Right atrium auricular region (tissue), 2 donors: ENCODE data around the gene MRFAP1. TPM values are rescaled to one million over a fixed set of nuclear protein-coding genes. Genes with fewer than 3 reads are reported as not detected.
"Not testable (repeated sequence)": the region's sequence is repeated elsewhere in the genome, so short reads cannot be mapped to it uniquely, and the experiment has no call there.

Source experiments
- DNase-seq: peaks from one replicate; pipeline ENCODE4 v3.0.0-alpha.2; 2019; ENCODE audit warnings: low spot score
- H3K27ac ChIP-seq, 2 donors: fragments of 200-600 bp; sonication (generic); 1 replicate in 1 of 2; 2 replicates in 1 of 2; pipeline ENCODE4 v1.5.1; 2016 to 2019
- H3K27me3 ChIP-seq, 2 donors: fragments of 200-600 bp; sonication (generic); one replicate each; pipeline versions ENCODE4 v1.5.1 to v1.6.0; 2017 to 2019
- H3K36me3 ChIP-seq: fragments of 200-600 bp; sonication (generic); one replicate; pipeline ENCODE4 v1.5.1; 2016
- H3K4me1 ChIP-seq, 2 donors: fragments of 200-600 bp; sonication (generic); one replicate each; pipeline versions ENCODE4 v1.5.1 to v1.6.0; 2017 to 2019
- H3K4me3 ChIP-seq, 2 donors: fragments of 200-600 bp; sonication (generic); 1 replicate in 1 of 2; 2 replicates in 1 of 2; pipeline ENCODE4 v1.5.1; 2017 to 2019; ENCODE audit warnings: mild to moderate bottlenecking in 1 of 2, moderate library complexity in 1 of 2
- H3K9me3 ChIP-seq, 2 donors: fragments of 200-600 bp; sonication (generic); one replicate each; pipeline ENCODE4 v1.5.1; 2019
- total RNA-seq, 2 donors: library from RNA; depleted of rRNA; stranded (reverse); fragments of >200 nt; gene quantifications; one replicate each; pipeline ENCODE4 v1.1.0, GENCODE V29; 2016
- TF ChIP-seq, protein P1 (sequence below), 2 donors: fragments of 200-600 bp; sonication (generic); IDR thresholded peaks; one replicate each; pipeline ENCODE4 v1.5.1; 2019; ENCODE audit warnings: antibody characterized with exemption in 2 of 2

MRFAP1 gene
- total RNA-seq, 2 donors from 2014 or later: 170 to 176 TPM

DNA sequence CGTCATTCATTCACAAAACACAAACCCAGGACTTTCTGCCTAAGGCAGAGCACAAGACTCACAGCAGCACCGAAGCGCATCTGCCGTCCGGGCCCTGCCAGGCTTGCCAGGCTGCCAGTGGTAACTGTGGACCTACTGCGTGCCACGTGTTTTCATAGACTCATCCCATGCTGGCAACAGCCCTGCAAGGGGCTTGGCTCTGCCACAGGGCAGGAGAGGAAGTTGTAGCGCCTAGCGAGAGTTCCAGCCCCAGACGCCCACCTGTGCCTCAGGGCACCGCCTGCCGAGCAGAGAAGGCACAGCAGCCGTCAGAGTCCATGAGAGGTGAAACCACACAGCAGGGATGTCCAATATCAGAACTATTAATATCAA, 18.9 kb upstream of the MRFAP1 start:
- H3K4me1 ChIP-seq: no peaks in the 10 kb centered on the region
- TF ChIP-seq, protein P1, sequence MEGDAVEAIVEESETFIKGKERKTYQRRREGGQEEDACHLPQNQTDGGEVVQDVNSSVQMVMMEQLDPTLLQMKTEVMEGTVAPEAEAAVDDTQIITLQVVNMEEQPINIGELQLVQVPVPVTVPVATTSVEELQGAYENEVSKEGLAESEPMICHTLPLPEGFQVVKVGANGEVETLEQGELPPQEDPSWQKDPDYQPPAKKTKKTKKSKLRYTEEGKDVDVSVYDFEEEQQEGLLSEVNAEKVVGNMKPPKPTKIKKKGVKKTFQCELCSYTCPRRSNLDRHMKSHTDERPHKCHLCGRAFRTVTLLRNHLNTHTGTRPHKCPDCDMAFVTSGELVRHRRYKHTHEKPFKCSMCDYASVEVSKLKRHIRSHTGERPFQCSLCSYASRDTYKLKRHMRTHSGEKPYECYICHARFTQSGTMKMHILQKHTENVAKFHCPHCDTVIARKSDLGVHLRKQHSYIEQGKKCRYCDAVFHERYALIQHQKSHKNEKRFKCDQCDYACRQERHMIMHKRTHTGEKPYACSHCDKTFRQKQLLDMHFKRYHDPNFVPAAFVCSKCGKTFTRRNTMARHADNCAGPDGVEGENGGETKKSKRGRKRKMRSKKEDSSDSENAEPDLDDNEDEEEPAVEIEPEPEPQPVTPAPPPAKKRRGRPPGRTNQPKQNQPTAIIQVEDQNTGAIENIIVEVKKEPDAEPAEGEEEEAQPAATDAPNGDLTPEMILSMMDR (IDR thresholded peaks at IDR 0.05): no peak
- DNase-seq: no peak
- H3K36me3 ChIP-seq: peaks cover 23% of the 10 kb centered on the region
- no peak overlapping the region for H3K4me3 ChIP-seq
- H3K9me3 ChIP-seq: no peaks in the 10 kb centered on the region
- no peaks in the 10 kb centered on the region for H3K27me3 ChIP-seq
- no peak overlapping the region for H3K27ac ChIP-seq

DNA sequence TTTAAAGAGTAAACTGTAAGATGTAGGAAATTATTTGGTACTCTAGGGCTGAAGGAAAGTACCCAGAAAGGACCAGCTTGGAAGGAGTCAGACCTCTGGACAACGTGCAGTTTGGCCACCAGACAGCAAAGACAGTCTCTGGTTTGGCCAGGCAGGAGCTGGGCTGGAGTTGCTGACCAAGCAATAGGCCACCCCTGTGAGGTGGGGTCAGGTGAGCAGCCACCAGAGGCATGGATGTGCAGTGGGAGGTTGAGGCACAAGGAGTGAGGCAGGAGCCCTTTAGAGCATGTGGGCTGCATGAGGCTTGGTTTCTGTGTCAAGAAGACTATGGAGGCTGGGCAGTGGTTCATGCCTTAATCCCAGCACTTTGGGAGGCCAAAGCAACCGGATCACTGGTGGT, 17.7 kb upstream of the MRFAP1 start:
- no peak overlapping the region for H3K4me3 ChIP-seq
- TF ChIP-seq, protein P1 (IDR thresholded peaks at IDR 0.05): no peak
- no peaks in the 10 kb centered on the region for H3K27me3 ChIP-seq
- DNase-seq: no peak
- no peaks in the 10 kb centered on the region for H3K4me1 ChIP-seq
- H3K27ac ChIP-seq: no peak overlapping the region
- no peaks in the 10 kb centered on the region for H3K9me3 ChIP-seq
- peaks cover 14% of the 10 kb centered on the region for H3K36me3 ChIP-seq

DNA sequence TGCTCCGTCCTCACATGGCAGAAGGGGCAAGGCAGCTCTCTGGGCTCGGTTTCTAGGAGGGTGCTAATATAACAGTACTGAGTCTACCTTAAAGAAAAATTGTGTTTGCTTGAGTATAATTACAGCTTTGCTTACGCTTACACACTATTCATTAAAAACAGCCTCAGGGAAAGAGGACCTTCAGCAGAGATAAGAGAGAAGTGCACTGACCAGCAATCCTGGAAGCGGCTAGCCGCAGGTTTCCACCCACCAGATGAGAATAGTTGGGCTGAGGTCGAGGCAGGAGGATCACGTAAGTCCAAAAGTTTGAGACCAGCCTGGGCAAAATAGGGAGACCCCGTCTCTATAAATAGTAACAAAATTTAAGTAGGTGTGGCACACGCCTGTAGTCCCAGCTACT, 15.2 kb upstream of the MRFAP1 start:
- no peak overlapping the region for H3K4me3 ChIP-seq
- TF ChIP-seq, protein P1 (IDR thresholded peaks at IDR 0.05): no peak
- no peaks in the 10 kb centered on the region for H3K27me3 ChIP-seq
- H3K9me3 ChIP-seq: no peaks in the 10 kb centered on the region
- peaks cover 2% of the 10 kb centered on the region for H3K36me3 ChIP-seq
- DNase-seq: no peak
- H3K4me1 ChIP-seq: no peaks in the 10 kb centered on the region
- no peak overlapping the region for H3K27ac ChIP-seq

DNA sequence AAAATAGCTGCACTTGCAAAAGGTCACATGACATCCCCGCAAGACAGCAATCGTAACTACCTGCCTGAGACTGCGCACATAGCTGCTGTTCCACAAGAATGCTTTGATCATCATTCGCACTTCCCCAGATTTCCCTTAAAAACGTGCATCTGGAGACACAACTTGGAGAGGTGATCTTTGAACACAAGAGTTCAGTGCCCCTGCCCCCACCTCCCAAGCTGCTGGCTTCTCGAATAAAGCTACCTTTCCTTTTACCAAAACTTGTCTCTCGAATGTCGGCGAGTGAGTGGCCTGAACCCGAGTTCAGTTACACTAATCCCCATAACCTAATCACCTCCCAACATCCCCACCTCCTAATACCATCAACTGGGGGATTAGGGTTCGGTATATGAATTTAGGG, 14.4 kb upstream of the MRFAP1 start:
- no peak overlapping the region for H3K27ac ChIP-seq
- no peak for DNase-seq
- H3K27me3 ChIP-seq: no peaks in the 10 kb centered on the region
- H3K36me3 ChIP-seq: no peaks in the 10 kb centered on the region
- TF ChIP-seq, protein P1 (IDR thresholded peaks at IDR 0.05): no peak
- no peaks in the 10 kb centered on the region for H3K9me3 ChIP-seq
- no peaks in the 10 kb centered on the region for H3K4me1 ChIP-seq
- no peak overlapping the region for H3K4me3 ChIP-seq

DNA sequence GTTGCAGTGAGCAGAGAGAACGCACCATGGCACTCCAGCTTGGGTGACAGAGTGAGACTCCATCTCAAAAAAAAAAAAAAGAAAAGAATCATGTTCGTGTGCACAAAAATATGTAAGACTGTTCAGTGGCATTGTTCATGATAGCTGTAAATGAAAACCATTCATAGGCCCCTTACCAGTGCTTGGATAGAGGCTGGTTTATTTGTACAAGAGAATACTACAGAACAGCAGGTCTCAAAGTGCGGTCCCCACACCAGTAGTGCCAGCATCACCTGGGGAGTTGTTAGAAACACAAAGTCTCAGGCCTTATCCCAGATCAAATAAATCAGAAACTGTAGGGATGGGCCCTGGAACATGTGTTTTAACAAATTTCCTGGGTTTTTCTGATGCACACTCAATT, 12.7 kb upstream of the MRFAP1 start:
- H3K36me3 ChIP-seq: no peaks in the 10 kb centered on the region
- H3K4me1 ChIP-seq: no peaks in the 10 kb centered on the region
- H3K27me3 ChIP-seq: no peaks in the 10 kb centered on the region
- no peak overlapping the region for H3K4me3 ChIP-seq
- TF ChIP-seq, protein P1 (IDR thresholded peaks at IDR 0.05): no peak
- H3K27ac ChIP-seq: no peak overlapping the region
- H3K9me3 ChIP-seq: no peaks in the 10 kb centered on the region
- no peak for DNase-seq

DNA sequence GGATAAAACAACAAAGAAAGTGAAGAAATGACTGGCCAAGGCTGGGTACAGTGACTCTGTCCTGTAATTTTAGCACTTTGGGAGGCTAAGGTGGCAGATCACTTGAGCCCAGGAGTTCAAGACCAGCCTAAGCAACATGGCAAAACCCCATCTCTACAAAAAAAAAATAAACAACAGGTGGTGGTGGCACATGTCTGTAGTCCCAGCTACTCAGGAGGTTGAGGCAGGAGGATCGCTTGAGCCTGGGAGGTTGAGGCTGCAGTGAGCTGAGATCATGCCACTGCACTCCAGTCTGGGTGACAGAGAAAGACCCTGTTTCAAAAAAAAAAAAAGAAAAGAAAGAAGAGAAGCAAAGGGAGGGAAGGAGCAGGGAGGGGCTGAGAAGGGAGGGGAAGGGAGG, 12.0 kb upstream of the MRFAP1 start:
- not testable (repeated sequence) for H3K27me3 ChIP-seq, H3K27ac ChIP-seq, H3K4me3 ChIP-seq, H3K9me3 ChIP-seq, H3K4me1 ChIP-seq, DNase-seq, H3K36me3 ChIP-seq
